OCI-LY1 (cell line): Measurements from ENCODE around the gene KRTAP10-3.

Source experiments
- H2AFZ ChIP-seq: fragments of 200-600 bp; sonication (generic), shearing (Covaris generic); 2 replicates; pipeline ENCODE4 v1.6.0; 2014; ENCODE audit warnings: antibody characterized with exemption, mild to moderate bottlenecking, low read length
- H3F3A ChIP-seq: fragments of 200-600 bp; sonication (generic), shearing (Covaris generic); 2 replicates; pipeline ENCODE4 v1.6.0; 2014; ENCODE audit warnings: mild to moderate bottlenecking, antibody characterized with exemption, low read length, moderate library complexity; ENCODE audit not compliant: insufficient read depth
- H3K27ac ChIP-seq: fragments of 200-600 bp; sonication (generic); 2 replicates; pipeline ENCODE4 v1.5.1; 2014; ENCODE audit warnings: low read length, mixed run types, mild to moderate bottlenecking, low read depth; ENCODE audit not compliant: poor library complexity, severe bottlenecking
- H3K27me3 ChIP-seq: fragments of 200-600 bp; sonication (generic); 2 replicates; pipeline ENCODE4 v1.6.0; 2014; ENCODE audit warnings: antibody characterized with exemption, mild to moderate bottlenecking, low read length, moderate library complexity; ENCODE audit not compliant: insufficient read depth
- H3K36me3 ChIP-seq: fragments of 200-600 bp; sonication (generic); 2 replicates; pipeline ENCODE4 v1.6.1; 2014; ENCODE audit warnings: mild to moderate bottlenecking, antibody characterized with exemption, low read length, moderate library complexity, mixed read lengths; ENCODE audit not compliant: insufficient read depth
- H3K4me1 ChIP-seq: fragments of 200-600 bp; sonication (generic); 2 replicates; pipeline ENCODE4 v1.5.1; 2014; ENCODE audit warnings: mild to moderate bottlenecking, low read length, moderate library complexity; ENCODE audit not compliant: insufficient read depth, severe bottlenecking
- H3K4me2 ChIP-seq: fragments of 200-600 bp; sonication (generic), shearing (Covaris generic); 2 replicates; pipeline ENCODE4 v1.6.1; 2014; ENCODE audit warnings: low read length
- H3K4me3 ChIP-seq: fragments of 200-600 bp; sonication (generic); 2 replicates; pipeline ENCODE4 v1.5.1; 2014; ENCODE audit warnings: low read length, low read depth, mild to moderate bottlenecking, mixed read lengths; ENCODE audit not compliant: poor library complexity, severe bottlenecking
- H3K79me2 ChIP-seq: fragments of 200-600 bp; shearing (Covaris generic); 2 replicates; pipeline ENCODE4 v1.6.1; 2016; ENCODE audit warnings: mixed run types, low read length, mixed read lengths; ENCODE audit not compliant: insufficient read depth
- H3K9ac ChIP-seq: fragments of 200-600 bp; sonication (generic), shearing (Covaris generic); 2 replicates; pipeline ENCODE4 v1.6.1; 2014; ENCODE audit warnings: mild to moderate bottlenecking, low read length, mixed read lengths
- H3K9me2 ChIP-seq: fragments of 200-600 bp; sonication (generic), shearing (Covaris generic); 2 replicates; pipeline ENCODE4 v1.6.1; 2014; ENCODE audit warnings: low read depth, mild to moderate bottlenecking, low read length, mixed read lengths
- H3K9me3 ChIP-seq: fragments of 200-600 bp; shearing (Covaris generic); 2 replicates; pipeline ENCODE4 v1.6.1; 2014; ENCODE audit warnings: low read length, mixed read lengths
- H4K20me1 ChIP-seq: fragments of 200-600 bp; sonication (generic), shearing (Covaris generic); 2 replicates; pipeline ENCODE4 v1.6.0; 2016; ENCODE audit warnings: mild to moderate bottlenecking, low read length; ENCODE audit not compliant: insufficient read depth
- CTCF ChIP-seq: fragments of 200-600 bp; sonication (generic), shearing (Covaris generic); IDR thresholded peaks from 2 replicates; pipeline ENCODE4 v1.5.1; 2017; ENCODE audit warnings: mild to moderate bottlenecking, antibody characterized with exemption, low read length, moderate library complexity, mixed read lengths
- EZH2 ChIP-seq: fragments of 200-600 bp; sonication (generic), shearing (Covaris generic); IDR thresholded peaks from 2 replicates; pipeline ENCODE4 v1.8.0; 2017; ENCODE audit warnings: borderline replicate concordance, mixed run types, mild to moderate bottlenecking, antibody characterized with exemption, low read length, moderate library complexity, mixed read lengths

KRTAP10-3 gene

GRCh38 chr21:44522753-44523204 is 35.8 kb downstream of the KRTAP10-3 start:
- H3K27ac ChIP-seq: no peak overlapping the region
- TF ChIP-seq EZH2 (no peak), CTCF (no peak)
- peaks cover 3% of the 10 kb centered on the region; the same call in 1 of the 2 replicates for H3K9me3 ChIP-seq
- H3K4me2 ChIP-seq: no peak overlapping the region
- H3K27me3 ChIP-seq: no peaks in the 10 kb centered on the region
- no peaks in the 10 kb centered on the region for H3F3A ChIP-seq
- H3K4me3 ChIP-seq: no peak overlapping the region
- H3K4me1 ChIP-seq: no peaks in the 10 kb centered on the region
- no peaks in the 10 kb centered on the region for H4K20me1 ChIP-seq
- no peak overlapping the region for H3K9ac ChIP-seq
- no peaks in the 10 kb centered on the region for H3K36me3 ChIP-seq
- no peaks in the 10 kb centered on the region for H3K9me2 ChIP-seq
- no peak overlapping the region for H2AFZ ChIP-seq
- H3K79me2 ChIP-seq: no peaks in the 10 kb centered on the region

GRCh38 chr21:44521928-44522752 is 36.5 kb downstream of the KRTAP10-3 start:
- TF ChIP-seq EZH2: no peak
- TF ChIP-seq CTCF: no peak
- H3K4me3 ChIP-seq: no peak overlapping the region
- no peaks in the 10 kb centered on the region for H4K20me1 ChIP-seq
- no peak overlapping the region for H3K9ac ChIP-seq
- H3K4me2 ChIP-seq: no peak overlapping the region
- no peaks in the 10 kb centered on the region for H3K9me2 ChIP-seq
- no peaks in the 10 kb centered on the region for H3K79me2 ChIP-seq
- H3K9me3 ChIP-seq: peaks cover 3% of the 10 kb centered on the region; the same call in 1 of the 2 replicates
- no peak overlapping the region for H2AFZ ChIP-seq
- no peak overlapping the region for H3K27ac ChIP-seq
- H3K27me3 ChIP-seq: no peaks in the 10 kb centered on the region
- H3F3A ChIP-seq: no peaks in the 10 kb centered on the region
- H3K4me1 ChIP-seq: no peaks in the 10 kb centered on the region
- no peaks in the 10 kb centered on the region for H3K36me3 ChIP-seq

- H3F3A ChIP-seq: no peaks in the 10 kb centered on the region
- no peak overlapping the region for H3K4me2 ChIP-seq
- no peaks in the 10 kb centered on the region for H3K79me2 ChIP-seq
- peaks cover 3% of the 10 kb centered on the region; the same call in 1 of the 2 replicates for H3K9me3 ChIP-seq
- no peaks in the 10 kb centered on the region for H4K20me1 ChIP-seq
- no peaks in the 10 kb centered on the region for H3K9me2 ChIP-seq
- H3K36me3 ChIP-seq: no peaks in the 10 kb centered on the region
- H3K27ac ChIP-seq: no peak overlapping the region
- H3K4me1 ChIP-seq: no peaks in the 10 kb centered on the region
- no peak overlapping the region for H3K9ac ChIP-seq
- no peak overlapping the region for H2AFZ ChIP-seq
- H3K27me3 ChIP-seq: no peaks in the 10 kb centered on the region
- H3K4me3 ChIP-seq: no peak overlapping the region
- no peak for TF ChIP-seq EZH2
- no peak for TF ChIP-seq CTCF
Measured at GRCh38 chr21:44521301-44521927, 37.2 kb downstream of the KRTAP10-3 start.
